ENCODE data around the gene CST2.

Gene CST2

DNA sequence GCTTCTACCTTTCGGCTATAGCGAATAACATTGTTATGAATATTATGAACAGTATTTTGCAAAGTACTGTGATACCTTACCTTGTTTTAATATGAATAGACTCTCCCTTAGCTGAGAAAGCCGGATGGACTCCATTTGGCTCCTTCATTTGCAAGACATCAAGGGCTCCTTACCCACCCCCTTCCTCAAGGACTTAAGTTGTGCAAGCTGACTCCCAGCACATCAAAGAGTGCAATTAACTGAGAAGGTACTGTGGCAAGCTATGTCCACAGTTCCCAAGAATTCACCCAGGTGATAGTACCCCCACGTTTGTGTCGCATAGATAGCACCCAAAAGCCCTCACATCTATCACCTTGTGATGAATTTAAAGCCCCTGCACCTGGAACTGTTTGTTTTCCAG, 41.8 kb upstream of the CST2 start:
- TF ChIP-seq CTCF (IDR thresholded peaks at IDR 0.05), result no peak

GRCh38 chr20:23867152-23867776, 40.7 kb upstream of the CST2 start:
- TF ChIP-seq CTCF (IDR thresholded peaks at IDR 0.05), result no peak

- no peak for TF ChIP-seq CTCF (IDR thresholded peaks at IDR 0.05)
These were observed 31.6 kb upstream of the CST2 start for GRCh38 chr20:23857962-23858595.

GRCh38 chr20:23856736-23857135, 30.2 kb upstream of the CST2 start:
- no peak for TF ChIP-seq CTCF (IDR thresholded peaks at IDR 0.05)

DNA sequence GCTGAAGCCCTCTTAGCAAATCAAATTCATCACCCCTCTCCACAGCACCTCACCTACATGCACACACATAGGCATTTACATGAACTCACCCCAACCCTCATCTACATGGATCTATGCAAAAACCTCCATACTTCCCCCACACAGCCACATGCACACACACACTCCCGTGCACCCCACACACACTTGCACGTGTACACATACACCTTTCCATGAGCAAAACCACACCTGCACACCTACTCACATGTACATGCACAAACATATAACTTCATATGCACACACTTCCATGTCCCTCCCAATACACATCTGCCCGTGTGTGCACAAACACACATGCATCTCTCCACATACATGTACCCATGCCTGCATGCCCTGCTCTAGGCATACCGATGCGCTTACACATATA, 29.7 kb upstream of the CST2 start:
- no peak for TF ChIP-seq CTCF (IDR thresholded peaks at IDR 0.05)

DNA sequence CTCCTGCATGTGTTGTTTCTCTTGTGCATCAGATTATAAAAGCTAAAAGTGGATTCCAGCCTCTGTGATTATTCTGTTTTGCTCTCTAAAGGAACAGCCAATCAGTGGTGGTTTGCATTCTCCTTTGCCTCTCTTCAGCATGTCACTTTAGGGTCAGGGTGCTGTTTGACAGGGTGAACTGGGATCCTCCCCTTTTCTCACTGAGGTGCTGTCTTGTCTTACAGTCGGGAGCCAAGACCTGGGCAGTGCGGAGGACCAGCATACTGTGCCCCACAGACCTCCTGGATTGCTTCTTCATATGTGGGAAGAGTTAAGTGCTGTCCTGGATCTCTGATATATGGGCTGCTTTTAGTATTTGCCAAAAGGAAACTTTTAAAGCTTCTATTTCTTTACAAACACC, 15.2 kb upstream of the CST2 start:
- TF ChIP-seq CTCF (IDR thresholded peaks at IDR 0.05), result no peak

GRCh38 chr20:23835716-23836115, 9.2 kb upstream of the CST2 start:
- TF ChIP-seq CTCF (IDR thresholded peaks at IDR 0.05), result no peak
